ENCODE results near the gene NXPE1.

DNA sequence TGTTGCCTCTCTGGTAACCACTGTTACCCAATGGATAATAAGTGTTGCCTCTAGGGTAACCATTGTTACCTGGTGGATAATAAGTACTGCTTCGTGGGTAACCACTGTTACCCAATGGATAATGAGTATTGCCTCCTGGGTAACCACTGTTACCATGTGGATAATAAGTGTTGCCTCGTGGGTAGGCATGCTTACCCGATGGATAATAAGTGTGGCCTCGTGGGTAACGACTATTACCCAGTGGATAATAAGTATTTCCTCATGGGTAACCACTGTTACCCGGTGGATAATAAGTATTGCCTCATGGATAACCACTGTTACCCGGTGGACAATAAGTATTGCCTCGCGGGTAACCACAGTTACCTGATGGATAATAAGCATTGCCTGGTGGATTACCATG lies 49.7 kb upstream of the NXPE1 start:
- TF ChIP-seq, protein P1, sequence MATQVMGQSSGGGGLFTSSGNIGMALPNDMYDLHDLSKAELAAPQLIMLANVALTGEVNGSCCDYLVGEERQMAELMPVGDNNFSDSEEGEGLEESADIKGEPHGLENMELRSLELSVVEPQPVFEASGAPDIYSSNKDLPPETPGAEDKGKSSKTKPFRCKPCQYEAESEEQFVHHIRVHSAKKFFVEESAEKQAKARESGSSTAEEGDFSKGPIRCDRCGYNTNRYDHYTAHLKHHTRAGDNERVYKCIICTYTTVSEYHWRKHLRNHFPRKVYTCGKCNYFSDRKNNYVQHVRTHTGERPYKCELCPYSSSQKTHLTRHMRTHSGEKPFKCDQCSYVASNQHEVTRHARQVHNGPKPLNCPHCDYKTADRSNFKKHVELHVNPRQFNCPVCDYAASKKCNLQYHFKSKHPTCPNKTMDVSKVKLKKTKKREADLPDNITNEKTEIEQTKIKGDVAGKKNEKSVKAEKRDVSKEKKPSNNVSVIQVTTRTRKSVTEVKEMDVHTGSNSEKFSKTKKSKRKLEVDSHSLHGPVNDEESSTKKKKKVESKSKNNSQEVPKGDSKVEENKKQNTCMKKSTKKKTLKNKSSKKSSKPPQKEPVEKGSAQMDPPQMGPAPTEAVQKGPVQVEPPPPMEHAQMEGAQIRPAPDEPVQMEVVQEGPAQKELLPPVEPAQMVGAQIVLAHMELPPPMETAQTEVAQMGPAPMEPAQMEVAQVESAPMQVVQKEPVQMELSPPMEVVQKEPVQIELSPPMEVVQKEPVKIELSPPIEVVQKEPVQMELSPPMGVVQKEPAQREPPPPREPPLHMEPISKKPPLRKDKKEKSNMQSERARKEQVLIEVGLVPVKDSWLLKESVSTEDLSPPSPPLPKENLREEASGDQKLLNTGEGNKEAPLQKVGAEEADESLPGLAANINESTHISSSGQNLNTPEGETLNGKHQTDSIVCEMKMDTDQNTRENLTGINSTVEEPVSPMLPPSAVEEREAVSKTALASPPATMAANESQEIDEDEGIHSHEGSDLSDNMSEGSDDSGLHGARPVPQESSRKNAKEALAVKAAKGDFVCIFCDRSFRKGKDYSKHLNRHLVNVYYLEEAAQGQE (IDR thresholded peaks at IDR 0.05; ENCODE audit: low read depth, low read length), result no peak
- TF ChIP-seq SIN3A (IDR thresholded peaks at IDR 0.05; ENCODE audit: borderline replicate concordance, low read depth, low read length) (no peak), SMC3 (IDR thresholded peaks at IDR 0.05; ENCODE audit: low read depth, low read length) (no peak), CTCF (IDR thresholded peaks at IDR 0.05) (no peak)
- TF ChIP-seq, protein P2, sequence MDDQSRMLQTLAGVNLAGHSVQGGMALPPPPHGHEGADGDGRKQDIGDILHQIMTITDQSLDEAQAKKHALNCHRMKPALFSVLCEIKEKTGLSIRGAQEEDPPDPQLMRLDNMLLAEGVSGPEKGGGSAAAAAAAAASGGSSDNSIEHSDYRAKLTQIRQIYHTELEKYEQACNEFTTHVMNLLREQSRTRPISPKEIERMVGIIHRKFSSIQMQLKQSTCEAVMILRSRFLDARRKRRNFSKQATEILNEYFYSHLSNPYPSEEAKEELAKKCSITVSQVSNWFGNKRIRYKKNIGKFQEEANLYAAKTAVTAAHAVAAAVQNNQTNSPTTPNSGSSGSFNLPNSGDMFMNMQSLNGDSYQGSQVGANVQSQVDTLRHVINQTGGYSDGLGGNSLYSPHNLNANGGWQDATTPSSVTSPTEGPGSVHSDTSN (IDR thresholded peaks at IDR 0.05), result no peak
